Brain microvascular endothelial cell (primary cell): ENCODE measurements around the gene C11orf21.

ENCODE experiments used
- DNase-seq: peaks from one replicate; pipeline ENCODE4 v3.0.0-alpha.2; 2020
- H3K27ac ChIP-seq: fragments of 250-450 bp; sonication (Bioruptor Pico); 2 replicates; pipeline ENCODE4 v1.5.1; 2020; ENCODE audit warnings: mild to moderate bottlenecking, moderate library complexity
- H3K27me3 ChIP-seq: fragments of 250-450 bp; sonication (Bioruptor Pico); replicated peaks from 2 replicates; pipeline ENCODE4 v1.5.1; 2020; ENCODE audit warnings: mild to moderate bottlenecking
- H3K36me3 ChIP-seq: fragments of 250-450 bp; sonication (Bioruptor Pico); replicated peaks from 2 replicates; pipeline ENCODE4 v1.5.1; 2020; ENCODE audit warnings: mild to moderate bottlenecking
- H3K4me3 ChIP-seq: 2 replicates; pipeline ENCODE4 v1.5.1; 2011; ENCODE audit warnings: low read depth, mild to moderate bottlenecking, control low read depth, low read length, moderate library complexity
- in situ Hi-C: cut with HindIII; loops from 2 replicates; pipeline ENCODE4 v1.10.0; 2017; ENCODE audit warnings: low sequenced_read_pairs, low pct_ligation_motif_present
- TF ChIP-seq, protein P1 (sequence below): IDR thresholded peaks from 2 replicates; pipeline ENCODE4 v1.5.1; 2011; ENCODE audit warnings: low read depth, mild to moderate bottlenecking, moderate library complexity, low read length, control low read depth, inconsistent platforms; ENCODE audit errors: missing control alignments

The C11orf21 gene

DNA sequence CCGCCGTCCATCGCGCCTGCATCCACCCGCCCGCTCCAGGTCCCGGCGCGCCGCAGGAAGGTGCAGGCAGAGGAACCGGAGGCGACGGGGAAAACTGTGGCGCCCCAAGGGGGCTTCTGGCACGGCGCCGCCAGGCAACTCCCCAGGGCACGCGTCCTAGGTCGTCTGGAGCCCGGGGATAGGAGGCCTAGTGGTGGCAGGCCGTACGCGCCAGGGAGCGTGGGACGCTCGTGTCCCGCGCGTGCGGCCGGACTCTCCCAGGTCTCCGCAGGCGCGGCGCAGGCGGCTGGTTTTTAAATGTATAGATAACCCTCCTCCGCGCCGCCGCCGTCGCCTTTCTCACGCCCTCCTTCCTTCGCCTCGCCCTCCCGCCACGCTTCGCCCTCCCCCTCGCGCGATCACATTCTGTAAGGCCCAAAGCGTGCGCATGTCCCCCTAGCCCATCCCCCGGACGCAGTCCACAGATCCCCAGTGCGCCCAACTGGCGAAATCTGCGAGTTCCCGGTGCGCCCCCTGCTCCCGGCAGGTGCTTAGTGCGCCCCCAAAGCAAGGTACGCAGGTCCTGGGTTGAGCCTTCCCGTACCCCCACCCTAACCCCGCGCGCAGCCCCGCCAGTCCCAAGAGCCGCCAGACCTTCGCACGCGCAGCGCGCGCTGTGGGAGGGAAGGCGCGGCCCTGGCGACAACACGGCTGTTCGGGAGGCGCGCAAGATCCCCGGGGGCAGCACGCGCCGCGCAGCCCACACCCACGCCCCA, 31.2 kb downstream of the C11orf21 start, which contains the start of gene ASCL2:
Gene ASCL2 (minus strand): TSS at position 267 of the 755 bp plus-strand sequence. CDS start 256 bp downstream, at position 11.
- Histone ChIP-seq H3K27me3 (peaks cover 68% of the 10 kb centered on the region), H3K27ac (no peak within 1 kb of the TSS)
- TF ChIP-seq, protein P1, sequence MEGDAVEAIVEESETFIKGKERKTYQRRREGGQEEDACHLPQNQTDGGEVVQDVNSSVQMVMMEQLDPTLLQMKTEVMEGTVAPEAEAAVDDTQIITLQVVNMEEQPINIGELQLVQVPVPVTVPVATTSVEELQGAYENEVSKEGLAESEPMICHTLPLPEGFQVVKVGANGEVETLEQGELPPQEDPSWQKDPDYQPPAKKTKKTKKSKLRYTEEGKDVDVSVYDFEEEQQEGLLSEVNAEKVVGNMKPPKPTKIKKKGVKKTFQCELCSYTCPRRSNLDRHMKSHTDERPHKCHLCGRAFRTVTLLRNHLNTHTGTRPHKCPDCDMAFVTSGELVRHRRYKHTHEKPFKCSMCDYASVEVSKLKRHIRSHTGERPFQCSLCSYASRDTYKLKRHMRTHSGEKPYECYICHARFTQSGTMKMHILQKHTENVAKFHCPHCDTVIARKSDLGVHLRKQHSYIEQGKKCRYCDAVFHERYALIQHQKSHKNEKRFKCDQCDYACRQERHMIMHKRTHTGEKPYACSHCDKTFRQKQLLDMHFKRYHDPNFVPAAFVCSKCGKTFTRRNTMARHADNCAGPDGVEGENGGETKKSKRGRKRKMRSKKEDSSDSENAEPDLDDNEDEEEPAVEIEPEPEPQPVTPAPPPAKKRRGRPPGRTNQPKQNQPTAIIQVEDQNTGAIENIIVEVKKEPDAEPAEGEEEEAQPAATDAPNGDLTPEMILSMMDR = no peak

DNA sequence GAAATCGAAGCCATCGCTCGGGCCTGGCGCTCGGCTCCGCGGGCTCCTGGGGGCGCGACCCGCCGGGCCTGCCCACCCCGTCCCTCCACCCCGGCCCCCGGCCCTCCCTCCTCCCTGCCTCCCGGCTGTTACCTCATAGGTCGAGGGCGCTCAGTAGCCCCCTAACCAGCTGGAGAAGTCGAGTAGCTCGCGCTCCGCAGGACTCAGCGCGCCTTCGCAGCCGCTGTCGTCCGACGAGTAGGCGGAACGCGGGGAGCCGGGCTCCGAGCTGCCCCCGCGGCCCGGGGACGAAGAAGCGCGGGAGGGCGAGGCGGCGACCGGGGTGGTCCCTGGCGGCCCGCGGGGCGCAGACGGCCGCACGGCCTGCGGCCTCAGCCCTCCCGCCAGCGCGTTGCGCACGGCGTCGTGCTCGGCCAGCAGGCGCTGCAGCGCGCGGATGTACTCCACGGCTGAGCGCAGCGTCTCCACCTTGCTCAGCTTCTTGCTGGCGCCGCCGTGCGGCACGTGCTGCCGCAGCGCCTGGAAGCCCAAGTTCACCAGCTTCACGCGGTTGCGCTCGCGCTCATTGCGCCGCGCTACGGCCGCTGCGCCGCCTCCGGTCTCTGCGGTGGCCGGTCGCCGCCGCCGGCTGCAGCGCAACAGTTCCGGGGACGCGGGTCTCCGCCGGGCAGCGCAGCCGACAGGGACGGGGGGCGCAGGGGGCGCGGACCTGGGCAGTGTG, 32.0 kb downstream of the C11orf21 start:
- no peak for DNase-seq
- no peak overlapping the region for H3K27ac ChIP-seq
- H3K27me3 ChIP-seq = peaks cover 68% of the 10 kb centered on the region
- TF ChIP-seq, protein P1 = no peak
- no peak overlapping the region for H3K4me3 ChIP-seq
- in situ Hi-C loops = no loop called here
- no peaks in the 10 kb centered on the region for H3K36me3 ChIP-seq

More for the DNA sequence above, 31.2 kb downstream of the C11orf21 start, which contains the start of gene ASCL2:
- no peak for DNase-seq
- in situ Hi-C loops = no loop called here
- no peaks in the 10 kb centered on the region for H3K36me3 ChIP-seq
- H3K4me3 ChIP-seq = no peak within 1 kb of the TSS

DNA sequence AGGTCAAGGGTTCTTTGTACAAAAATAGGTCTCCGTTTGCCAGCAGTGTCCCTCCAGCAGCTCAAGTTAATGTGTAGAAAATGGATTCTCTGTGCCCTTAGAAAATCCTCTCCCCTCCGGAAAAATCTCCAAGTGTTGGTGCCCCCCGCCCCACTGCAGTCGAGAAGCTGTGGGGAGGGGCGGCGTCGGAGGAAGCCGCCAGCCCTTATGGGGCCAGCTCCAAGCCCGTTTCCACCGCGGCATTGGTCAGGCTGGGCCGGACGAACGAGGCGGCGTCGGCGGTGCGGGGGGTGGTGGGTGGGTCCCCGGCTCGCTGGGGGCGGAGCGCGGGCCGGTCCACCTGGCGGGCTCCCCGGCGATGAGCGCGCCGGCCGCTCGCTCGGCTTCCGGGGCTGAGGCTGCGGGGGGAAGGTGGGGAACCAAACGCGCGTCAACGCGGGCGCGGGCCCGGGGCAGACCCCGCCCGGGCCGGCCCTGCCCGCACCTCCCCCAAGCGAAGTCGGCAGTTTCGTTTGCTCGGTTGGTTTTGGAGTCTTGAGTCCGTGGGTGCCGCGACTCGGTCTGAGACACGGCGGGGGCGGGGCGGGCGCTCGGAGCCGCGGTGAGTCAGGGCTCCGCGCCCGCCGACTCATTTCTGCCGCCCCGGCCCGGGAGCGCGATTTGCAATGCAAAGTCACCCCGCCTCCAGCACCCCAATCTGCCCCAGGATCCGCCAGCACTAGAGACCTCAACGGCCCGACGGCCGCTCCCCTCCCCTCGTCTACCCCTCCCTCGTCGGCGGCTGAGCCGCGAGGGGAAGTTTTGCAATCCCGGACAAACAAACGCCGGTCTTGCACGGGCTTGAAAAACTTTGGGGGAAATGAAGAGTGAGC, 32.8 kb downstream of the C11orf21 start:
- in situ Hi-C loops = no loop called here
- TF ChIP-seq, protein P1 = no peak
- DNase-seq = no peak
- Histone ChIP-seq H3K4me3 (no peak overlapping the region), H3K36me3 (no peaks in the 10 kb centered on the region), H3K27me3 (peaks cover 63% of the 10 kb centered on the region), H3K27ac (no peak overlapping the region)

DNA sequence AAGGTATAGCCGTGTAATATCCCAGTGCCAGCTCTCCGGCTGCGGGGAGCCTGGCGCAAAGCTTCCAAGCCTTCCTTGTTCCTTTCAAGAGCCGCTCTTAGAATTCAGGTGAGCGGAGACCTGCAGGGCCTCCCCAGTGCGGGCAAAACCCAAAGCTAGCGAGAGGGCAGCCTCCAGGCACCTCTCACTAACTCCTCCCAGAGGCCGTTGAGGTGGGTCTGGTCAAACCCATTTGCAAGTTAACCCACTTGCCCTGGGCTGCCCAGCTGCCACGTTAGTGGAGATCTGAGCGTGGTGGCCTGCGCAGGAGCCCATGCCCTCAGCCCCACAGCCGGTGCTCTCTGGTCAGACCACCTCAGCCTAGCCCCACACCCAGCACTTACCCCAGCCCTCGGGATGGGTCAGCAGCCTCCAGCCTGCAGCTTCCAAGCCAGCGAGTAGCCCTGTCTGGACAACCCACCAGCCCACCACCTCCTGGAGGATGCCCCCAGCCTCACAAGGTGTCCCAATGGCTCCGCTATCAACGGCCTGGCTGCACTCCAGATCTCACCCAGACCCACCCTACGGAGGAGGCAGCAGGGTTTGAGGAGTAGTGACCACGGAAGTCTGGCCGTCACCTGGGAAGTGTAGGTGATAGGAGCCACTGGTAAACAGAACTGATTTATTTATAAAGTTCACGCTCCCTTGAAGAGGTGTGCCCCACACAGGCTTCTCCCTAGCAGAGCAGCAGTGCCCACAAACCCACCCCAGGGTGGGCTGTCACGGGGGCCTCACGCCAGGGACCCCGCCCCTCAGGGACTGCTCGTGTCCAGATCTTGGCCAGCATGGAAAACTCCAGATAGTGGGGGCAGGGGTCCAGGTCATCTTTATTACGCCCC, 33.6 kb downstream of the C11orf21 start:
- TF ChIP-seq, protein P1 = no peak
- no peak for DNase-seq
- H3K36me3 ChIP-seq = no peaks in the 10 kb centered on the region
- no peak overlapping the region for H3K4me3 ChIP-seq
- peaks cover 54% of the 10 kb centered on the region for H3K27me3 ChIP-seq
- in situ Hi-C loops = no loop called here
- no peak overlapping the region for H3K27ac ChIP-seq

DNA sequence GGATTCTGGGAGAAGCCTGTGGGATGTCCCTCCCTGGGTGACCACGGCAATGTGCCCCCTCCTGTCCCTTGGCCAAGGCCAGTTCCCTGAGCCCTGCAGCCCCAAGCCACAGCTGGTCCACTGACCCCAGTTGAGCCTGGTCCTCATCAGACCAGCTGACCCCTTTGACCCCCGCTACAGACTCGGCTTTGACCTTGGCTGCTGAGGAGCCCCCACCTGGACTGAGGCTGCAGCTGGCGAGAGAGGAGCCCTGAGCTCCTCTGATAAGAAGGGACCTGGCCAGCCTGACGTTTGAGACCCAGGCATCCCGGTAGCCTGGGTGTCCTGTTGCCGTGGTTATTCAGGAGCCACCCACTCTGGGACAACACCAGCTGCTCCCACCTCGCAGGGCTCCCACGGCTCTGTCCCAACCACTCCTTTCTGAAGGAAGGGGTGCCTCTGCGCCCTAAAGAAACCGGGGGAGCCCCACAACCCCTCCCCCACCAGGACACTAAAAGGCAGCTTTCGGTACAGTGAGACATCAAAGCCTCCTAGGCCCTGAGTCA, 34.3 kb downstream of the C11orf21 start:
- Histone ChIP-seq H3K27ac (no peak overlapping the region), H3K27me3 (peaks cover 48% of the 10 kb centered on the region), H3K4me3 (no peak overlapping the region), H3K36me3 (no peaks in the 10 kb centered on the region)
- in situ Hi-C loops = no loop called here
- TF ChIP-seq, protein P1 = no peak
- DNase-seq = no peak
